Right lobe of liver (tissue), 4 donors: ENCODE results near the gene IPO11.

ENCODE experiments used
- POLR2A ChIP-seq: fragments of 450-650 bp; IDR thresholded peaks from one replicate; pipeline ENCODE4 v1.6.1; 2017; ENCODE audit warnings: antibody characterized with exemption, mild to moderate bottlenecking
- TF ChIP-seq, protein P1 (sequence below), 4 donors: fragments of 200-600 bp in 3 of 4; fragments of 450-650 bp in 1 of 4; IDR thresholded peaks; one replicate each; pipeline versions ENCODE4 v1.5.1 to v1.8.0; 2016 to 2022; ENCODE audit warnings: antibody characterized with exemption in 4 of 4, mild to moderate bottlenecking in 2 of 4
- donor health status: DM: no; HTN: no; CAD: no.
- donor health status: DM: no; HTN: no; CAD: no.
- donor health status: DM: no; HTN: yes; CAD: no.

DNA sequence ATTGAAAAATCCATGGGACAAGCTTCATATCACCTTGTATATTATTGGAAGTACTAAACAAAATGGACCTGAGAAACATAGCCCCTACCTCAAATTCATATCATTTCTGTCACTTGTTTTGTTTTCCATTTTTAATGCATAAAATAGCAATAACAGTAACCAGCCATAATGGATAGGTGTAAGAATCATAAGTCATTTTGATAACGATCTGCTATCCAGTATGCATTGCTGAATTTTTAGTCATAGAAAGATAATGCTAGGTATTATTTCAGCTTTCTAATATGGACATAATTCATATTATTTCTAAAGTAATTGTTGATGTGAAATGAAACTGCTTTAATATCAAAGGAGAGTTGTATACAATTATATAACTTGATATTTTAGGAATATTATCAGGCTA is 164.9 kb downstream of the IPO11 start:
- TF ChIP-seq POLR2A, result no peak
- TF ChIP-seq, protein P1, sequence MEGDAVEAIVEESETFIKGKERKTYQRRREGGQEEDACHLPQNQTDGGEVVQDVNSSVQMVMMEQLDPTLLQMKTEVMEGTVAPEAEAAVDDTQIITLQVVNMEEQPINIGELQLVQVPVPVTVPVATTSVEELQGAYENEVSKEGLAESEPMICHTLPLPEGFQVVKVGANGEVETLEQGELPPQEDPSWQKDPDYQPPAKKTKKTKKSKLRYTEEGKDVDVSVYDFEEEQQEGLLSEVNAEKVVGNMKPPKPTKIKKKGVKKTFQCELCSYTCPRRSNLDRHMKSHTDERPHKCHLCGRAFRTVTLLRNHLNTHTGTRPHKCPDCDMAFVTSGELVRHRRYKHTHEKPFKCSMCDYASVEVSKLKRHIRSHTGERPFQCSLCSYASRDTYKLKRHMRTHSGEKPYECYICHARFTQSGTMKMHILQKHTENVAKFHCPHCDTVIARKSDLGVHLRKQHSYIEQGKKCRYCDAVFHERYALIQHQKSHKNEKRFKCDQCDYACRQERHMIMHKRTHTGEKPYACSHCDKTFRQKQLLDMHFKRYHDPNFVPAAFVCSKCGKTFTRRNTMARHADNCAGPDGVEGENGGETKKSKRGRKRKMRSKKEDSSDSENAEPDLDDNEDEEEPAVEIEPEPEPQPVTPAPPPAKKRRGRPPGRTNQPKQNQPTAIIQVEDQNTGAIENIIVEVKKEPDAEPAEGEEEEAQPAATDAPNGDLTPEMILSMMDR (IDR thresholded peaks at IDR 0.05), result no peak
